HG03135 (cell line): Measurements from ENCODE around the gene UBE2G2.

Experiments used
- ATAC-seq: cut with Tn5 transposase; IDR thresholded peaks from one replicate; pipeline ENCODE4 v1.9.1; 2021; ENCODE audit warnings: mild to moderate bottlenecking, moderate library complexity; ENCODE audit not compliant: unreplicated experiment

The UBE2G2 gene

DNA sequence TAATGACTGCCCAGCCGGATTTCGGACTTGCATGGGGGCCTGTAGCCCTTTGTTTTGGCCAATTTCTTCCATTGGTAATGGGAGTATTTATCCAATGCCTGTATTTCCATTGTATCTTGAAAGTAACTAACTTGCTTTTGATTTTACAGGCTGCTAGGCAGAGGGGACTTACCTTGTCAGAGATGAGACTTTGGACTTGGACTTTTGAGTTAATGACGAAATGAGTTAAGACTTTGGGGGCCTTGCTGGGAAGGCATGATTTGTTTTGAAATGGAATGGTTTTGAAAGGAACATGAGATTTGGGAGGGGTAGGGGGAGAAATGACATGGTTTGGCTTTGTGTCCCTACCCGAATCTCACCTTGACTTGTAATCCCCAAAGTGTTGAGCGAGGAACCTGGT, 9.6 kb downstream of the UBE2G2 start:
- ATAC-seq: no peak

DNA sequence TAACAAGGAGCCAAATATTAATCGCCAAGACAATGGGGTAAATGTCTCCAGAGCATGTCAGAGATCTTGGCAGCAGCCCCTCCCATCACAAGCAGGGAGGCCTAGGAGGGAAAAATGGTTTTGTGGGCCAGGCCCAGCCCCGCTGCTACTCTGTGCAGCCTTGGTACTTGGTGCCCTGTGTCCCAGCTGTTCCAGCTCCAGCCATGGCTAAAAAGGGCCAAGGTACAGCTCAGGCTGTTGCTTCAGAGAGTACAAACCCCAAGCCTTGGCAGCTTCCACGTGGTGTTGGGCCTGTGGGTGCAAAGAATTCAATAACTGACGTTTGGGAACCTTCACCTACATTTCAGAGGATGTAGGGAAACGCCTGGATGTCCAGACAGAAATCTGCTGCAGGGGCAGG, 10.4 kb downstream of the UBE2G2 start:
- no peak for ATAC-seq

DNA sequence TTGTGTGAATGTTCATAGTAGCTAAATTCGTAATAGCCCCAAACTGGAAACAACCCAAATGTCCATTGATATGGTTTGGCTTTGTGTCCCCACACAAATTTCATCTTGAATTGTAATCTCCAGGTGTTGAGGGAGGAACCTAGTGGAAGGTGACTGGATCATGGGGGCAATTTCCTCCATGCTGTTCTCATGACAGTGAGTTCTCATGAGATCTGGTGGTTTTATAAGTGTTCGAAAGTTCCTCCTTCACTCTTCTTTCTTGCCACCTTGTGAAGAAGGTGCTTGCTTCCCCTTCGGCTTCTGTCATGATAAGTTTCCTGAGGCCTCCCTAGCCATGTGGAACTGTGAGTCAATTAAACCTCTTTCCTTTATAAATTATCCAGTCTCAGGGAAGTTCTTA, 11.3 kb downstream of the UBE2G2 start:
- ATAC-seq: no peak

DNA sequence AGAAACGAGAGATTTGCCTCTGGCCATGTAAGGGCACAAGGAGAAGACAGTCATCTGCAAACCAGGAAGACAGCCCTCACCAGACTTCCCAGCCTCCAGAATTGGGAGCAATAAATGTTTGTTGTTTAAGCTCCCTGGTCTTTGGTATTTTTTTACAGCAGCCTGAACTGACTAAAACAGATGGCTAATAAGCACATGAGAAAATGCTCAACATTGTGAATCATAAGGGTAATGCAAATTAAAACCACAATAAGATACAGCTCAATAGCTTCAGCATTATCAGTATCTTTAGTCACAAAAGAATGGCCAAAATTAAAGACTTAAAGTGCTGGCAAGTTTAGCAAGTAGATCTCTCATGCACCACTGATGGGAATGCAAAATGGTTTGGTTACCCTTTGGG, 11.7 kb downstream of the UBE2G2 start:
- no peak for ATAC-seq

DNA sequence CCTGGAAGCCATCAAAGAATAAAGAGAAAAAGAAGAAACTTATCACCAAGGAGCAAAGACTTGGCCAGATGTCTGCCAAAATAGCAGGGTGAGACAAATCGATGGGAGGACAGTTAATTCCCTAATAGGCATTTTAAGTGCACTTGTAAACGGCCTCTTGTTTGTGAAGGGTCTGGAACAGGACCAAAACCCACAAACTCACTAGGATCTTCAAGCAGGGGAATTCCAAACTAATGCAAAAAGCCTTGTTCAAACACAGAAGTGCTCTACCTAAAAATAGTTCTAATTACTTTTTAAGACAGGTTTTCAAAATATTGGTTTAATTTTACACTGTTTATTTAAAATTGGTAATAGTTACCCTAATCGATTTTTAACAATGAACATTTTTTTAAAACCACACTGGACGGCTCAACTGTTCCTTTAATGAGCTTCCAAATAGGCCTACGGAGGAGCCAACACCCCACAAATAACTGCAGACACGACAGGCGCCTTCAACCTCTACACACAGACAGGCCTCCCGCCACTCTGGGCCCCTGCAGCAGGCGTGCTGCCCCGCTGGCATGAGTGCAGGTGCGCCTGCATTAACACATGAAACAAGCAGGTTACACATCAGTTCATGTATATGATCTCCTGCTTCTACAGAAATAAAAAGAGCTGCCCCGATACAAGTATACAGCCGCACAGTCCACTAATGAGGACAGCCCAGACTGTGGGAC, 15.8 kb downstream of the UBE2G2 start:
- ATAC-seq: no peak

DNA sequence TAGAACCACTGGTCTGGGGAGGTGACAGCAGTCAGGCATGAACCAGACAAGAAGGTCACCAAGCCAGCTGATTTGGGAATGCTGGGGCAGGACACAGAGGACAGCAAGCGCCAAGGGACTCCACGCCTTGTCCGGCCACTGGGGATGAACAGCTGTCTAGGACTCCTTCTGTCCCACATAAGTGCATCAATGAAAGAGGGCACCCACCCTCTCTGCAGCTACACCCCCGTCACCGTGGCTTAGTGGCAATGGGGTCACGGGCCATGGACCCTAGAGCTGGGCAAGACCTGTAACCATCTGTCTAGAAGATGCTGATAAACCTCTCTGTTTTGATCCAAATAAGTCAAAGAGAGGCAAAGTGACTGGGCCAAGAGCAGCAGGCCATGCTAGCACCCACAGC, 16.8 kb downstream of the UBE2G2 start:
- no peak for ATAC-seq

DNA sequence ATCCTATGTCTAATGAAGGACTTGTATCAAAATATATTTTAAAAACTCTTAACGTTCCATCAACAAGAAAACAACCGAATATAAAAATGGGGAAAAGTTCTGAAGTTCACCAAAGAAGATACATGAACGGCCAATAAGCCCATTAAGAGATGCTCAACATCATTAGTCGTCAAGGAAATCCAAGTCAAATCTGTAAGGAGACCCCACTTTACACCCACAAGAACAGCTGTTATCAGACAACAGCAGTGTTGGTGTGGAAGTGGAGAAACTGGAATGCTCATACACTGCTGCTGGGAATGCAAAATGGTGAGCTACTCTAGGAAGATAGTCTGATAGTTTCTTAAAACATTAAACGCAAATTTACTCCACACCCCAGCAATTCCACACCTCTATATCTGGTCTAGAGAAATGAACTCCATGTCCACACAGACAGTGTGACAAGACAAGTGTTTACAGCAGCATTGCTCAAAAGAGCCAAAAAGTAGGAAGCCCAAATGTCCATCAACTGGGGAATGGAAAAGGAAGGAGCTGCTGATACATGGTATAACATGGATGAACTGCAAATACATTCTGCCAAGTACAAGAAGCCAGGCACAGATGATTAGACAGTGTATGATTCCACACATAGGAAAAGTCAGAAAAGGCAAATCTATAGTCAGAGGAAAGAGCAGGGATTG, 18.5 kb downstream of the UBE2G2 start:
- ATAC-seq: no peak

DNA sequence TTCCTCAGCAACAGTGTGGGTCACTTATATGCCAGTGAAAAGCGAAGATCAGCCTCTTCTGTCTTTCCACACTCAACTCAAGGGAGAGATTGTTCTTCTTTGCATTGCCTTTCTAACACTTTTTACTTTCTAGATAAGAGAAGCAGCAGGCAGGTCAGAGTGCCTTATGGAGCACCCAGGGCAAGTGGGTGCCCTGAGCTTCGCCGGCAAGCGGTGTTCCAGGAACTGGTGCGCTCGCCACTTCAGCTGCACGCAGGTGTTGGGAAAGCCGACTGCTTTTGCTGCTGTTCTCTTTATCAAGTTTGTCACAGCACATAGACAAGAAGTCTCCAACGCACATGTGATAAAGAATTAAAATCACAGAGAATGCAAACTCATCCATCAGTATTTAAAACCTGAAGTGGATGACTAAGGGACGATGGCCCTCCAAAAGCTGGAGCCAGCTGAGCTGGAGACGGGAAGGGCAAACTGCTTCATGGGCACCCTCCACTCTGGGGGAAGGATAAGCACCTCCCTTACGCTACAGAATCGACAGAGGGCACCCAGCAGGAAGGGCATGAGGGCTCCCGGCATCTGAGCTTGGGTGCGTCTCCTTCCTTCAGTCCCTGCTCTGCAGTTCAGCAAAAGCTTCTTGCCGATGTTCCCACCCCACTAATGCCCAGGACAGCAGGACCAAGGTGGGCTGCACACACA, 20.7 kb downstream of the UBE2G2 start:
- ATAC-seq: no peak

DNA sequence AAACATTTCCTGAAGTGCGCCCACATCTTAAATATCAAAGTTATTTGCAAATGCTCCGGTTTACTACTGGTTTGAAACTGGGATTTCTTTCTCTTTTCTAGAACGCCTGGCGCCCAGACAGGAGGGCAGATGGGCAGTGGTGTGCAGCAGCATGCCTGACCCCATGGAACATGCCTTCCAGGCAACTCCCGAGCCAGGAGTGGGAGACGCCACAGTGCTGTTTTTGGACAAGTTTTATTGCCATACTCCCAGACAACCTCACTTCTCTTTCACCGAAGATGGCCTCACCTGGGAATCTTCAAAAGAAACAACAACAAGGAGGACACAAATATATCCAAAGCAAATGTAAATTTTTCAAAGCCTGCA, 21.5 kb downstream of the UBE2G2 start:
- ATAC-seq: no peak

DNA sequence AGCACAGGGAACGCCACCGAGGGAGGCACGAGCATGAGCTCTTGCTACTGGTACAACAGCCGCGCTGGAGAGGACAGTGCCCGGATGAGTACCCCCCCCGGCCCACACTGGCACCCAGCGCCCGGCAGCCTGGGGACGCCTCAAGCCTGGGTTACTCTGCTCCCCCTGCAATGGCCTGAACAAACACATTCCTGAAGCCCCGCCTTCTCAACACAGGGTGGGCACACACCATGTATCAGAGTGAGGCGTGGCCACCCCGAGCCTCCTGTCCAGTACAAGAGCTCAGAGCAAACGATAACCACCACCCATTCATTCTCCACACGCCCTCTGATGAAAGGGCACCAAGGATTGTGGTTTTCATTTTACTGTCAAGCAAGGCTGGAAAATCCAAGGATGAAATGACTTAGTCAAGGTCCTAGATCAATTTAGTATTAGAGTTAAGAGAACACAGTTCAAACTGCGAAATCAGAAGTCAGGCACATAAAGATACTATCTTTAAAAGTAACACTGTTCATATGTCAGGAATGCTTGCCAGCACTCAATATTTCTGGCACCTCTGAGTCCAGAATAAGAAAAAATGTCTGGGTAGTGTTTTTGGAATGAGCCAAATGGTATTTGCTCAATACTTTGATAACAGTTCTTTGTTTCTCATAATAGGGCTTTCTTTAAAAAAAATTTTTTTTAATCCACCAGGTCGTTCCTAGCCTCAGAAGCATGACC, 22.0 kb downstream of the UBE2G2 start:
- no peak for ATAC-seq

DNA sequence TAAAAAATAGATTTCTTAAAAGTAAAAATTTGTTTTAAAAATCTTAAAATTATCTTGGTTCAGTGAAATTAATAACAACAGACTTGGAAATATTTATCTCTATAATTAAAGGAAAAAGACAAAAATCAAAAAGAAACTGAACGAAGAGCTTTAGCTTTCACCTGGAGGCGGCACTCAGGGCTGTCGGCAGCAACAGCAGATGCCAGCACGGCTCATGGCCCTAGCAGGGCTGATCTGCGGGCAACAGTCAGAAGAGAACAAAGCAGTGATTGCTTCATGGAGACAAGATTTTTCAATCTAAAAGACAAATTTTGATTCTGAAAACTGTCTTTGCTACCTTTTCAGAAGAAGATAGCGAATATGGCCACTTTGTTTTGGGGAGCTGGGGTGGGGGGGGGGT, 22.6 kb downstream of the UBE2G2 start:
- no peak for ATAC-seq

DNA sequence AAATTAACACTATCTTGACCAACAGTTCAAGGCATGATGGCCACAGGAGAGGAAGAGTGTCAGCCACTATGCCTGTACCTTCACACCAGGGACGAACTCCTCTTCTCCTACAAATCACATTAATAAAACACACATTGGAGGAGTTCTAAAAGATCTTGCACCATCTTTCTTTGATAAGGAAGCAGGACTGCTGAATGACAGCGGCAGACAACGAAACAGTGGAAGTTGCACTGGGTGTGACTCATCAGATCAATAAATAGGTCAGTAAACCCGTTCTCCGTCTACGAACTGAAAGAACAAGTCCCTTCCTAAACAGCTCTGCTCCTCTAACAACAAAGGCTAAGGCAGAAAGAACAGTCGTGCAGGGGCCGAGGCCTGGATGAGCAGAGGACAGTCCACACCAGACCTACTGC, 23.1 kb downstream of the UBE2G2 start:
- ATAC-seq: no peak

DNA sequence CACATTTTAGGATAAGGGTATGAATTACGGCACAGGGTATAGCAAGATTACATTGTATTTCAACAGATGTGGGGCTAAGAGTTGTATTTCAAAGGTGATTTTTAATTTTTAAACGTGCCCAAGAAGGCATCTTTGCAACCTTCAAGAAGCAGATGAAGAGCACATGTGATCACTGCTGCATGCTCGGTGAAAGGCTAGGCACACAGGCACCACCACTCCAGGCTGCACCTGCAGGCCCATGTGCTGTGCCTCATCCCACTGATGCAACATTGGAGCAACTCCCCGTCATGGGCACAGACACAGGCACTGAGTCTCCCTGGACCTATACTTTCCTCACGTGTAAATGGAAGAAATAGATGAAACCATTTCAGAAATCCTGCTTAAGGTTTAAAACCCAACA, 23.5 kb downstream of the UBE2G2 start:
- no peak for ATAC-seq

DNA sequence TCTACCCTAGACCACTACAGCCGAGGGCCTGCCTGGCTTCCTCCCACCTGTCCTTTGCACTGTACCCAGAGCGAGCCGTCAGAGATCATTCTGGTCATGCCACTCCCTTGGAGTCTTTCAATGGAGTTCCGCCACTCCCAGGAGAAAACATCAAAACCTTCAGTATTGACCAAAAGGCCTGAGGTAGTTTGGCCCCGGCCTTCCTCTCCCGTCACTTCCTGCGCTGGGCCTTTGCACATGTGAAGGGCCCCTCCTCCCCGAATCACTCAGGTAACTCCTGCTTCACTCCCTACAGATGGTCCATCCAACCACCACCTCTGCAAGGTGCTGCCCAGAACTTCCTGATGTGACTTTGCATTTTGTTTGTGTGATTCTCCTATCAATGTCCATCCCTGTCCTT, 26.6 kb downstream of the UBE2G2 start:
- no peak for ATAC-seq

DNA sequence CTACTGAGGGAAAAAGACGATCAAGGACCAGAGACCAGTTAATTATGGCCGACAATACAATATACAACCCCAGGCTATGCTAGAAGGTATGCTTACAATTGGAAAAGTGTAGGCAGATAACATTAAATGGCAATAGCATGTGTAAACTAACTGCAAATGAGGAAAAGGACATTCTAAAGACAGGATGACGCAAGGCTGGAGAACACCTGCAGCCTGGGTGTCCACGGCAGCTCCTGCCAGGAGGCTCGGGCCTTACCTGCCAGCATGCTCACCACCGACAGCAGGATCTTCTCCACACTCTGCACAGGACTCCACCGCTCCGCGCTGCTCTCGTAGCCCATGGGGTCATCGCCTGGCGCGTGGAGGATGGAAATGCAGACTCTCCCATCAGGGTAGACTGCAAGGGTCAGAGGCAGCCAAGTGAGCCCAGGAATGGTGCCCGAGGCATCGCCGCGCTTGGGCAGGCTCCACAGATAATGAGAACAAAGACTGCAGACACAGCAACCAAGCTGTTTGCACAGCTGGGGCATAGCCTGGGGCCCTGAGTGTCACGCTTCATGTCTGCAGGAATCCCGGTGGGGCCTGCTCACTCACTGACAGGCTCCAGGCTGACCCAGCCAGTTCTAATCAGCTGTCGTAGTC, 28.2 kb downstream of the UBE2G2 start:
- ATAC-seq: no peak

DNA sequence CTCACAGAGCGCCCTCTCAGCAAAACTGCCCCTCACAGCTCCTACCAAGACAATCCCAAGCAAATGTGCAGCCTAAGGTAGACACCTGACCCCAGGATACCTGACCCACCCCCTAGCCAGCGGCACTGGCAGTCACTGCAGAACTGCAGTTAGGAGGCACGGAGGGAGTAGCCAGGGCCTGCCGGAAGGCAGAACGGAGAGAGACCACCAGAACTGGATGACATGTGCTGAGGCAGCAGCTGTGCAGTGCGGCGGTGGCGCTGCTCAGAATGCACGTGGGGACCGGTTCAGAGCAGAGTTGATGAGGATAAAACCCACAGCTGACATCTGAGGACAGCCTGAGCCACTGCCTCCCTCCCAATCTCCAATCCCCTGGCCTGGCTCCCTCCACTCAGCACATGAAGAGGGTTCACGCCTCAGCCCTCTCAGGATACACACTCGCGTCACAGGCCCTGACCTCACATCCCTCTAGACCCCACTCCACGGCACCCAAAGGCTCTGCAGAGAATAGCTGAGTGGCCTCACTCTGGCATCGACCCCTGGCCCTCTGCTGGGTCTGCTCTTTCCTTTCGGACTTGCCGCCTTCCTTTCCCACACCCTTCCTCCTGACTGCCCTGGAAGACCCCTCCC, 29.6 kb downstream of the UBE2G2 start:
- ATAC-seq: no peak

DNA sequence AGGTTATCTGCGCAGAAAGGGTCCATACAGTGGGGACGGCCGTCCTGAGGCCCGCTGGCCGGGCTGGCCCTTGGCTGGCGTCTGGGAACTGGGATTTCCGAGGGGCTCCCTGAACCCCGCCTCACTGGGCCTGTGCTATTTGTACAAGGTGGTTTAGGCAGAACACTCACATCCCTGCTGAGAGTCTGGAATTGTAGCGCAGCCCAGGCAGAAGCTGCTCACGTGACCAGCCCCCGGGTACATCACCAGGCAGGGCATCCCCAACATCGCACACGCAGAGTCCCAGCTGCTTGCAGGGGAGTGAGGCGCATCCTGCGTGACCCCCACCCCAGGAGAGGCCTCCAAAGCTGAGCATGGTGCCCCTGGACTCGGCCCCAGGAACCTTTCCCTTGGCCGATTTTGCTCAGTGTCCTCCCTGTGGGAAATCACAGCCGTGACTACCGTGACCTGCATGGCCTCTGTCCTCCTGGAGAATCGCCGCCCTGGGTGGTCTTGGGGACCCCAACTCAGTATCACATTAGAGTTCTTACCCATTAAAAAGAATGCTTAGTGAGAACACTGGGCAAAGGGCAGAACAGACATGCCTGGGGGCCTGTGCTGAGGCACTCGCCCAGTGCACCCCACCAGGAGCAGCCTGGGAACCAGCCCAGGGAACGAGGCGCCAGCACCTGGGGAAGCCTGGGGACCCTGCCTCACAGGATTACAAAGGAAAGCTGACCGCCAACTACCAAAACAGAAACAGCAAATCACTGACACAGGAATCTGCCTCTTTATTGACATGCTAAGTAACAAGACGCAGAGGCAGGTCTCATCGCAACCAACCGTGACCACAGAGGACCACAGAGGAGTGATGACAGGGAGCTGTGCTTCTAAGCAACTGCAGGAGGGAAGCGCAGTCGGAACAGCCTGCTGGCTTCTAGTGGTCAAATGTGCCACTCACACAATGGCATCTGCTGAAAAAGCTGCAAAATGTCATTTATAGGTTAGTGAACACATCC, 33.5 kb downstream of the UBE2G2 start:
- no peak for ATAC-seq

DNA sequence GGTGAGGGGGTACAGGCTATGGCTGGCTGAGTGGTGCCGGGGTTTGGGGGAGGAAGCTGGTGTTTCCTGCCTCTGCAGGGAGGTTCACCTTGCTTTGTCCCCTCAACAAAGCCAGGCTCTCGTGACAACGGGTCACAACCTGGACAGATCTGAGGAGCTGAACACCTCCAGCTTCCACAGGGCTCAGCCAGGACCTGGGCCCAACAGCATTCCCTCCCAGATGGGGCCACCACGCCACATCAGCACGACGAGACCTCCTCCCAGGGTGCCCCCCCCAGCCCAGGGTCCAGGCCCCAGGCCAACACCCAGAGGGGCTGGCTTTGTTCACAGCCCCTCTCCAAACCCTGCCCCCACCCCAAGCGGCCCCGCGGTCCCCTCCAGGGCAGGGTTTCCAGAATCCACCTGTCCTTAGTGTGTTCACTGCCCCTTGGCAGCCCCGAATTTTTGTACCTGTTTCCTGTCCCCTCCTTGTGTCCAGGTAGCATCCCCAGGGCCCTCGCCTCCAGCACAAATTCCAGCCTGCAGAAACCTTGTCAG, 34.7 kb downstream of the UBE2G2 start:
- ATAC-seq: no peak
